HG03108 (cell line): ENCODE results near the gene RAB6B.
A peak's percentile ranks its signal among the peaks of the same experiment; 100 is the strongest.
"Not testable (repeated sequence)": the region's sequence is repeated elsewhere in the genome, so short reads cannot be mapped to it uniquely, and the experiment has no call there.

Experiments
- ATAC-seq: cut with Tn5 transposase; IDR thresholded peaks from one replicate; pipeline ENCODE4 v1.9.1; 2021; ENCODE audit warnings: moderate library complexity; ENCODE audit not compliant: unreplicated experiment

RAB6B gene

GRCh38 chr3:133820889-133821675 lies 74.6 kb downstream of the RAB6B start:
- no peak for ATAC-seq

- no peak for ATAC-seq
Measured at GRCh38 chr3:133820129-133820528, 75.6 kb downstream of the RAB6B start.

DNA sequence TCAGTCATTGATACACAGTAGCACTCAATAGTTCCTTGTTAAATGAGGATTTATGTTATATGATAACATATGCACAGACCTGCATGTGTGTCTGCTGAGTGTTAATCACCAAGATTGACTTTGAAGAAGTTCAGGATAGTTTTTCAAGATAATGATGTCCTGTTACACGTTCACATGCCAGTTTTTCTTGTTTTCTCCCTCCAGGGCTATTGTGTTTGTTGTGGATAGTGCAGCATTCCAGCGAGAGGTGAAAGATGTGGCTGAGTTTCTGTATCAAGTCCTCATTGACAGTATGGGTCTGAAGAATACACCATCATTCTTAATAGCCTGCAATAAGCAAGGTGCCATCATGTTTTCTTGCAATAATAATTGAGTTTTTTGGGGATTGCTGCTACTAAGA lies 80.3 kb downstream of the RAB6B start:
- ATAC-seq: no peak

DNA sequence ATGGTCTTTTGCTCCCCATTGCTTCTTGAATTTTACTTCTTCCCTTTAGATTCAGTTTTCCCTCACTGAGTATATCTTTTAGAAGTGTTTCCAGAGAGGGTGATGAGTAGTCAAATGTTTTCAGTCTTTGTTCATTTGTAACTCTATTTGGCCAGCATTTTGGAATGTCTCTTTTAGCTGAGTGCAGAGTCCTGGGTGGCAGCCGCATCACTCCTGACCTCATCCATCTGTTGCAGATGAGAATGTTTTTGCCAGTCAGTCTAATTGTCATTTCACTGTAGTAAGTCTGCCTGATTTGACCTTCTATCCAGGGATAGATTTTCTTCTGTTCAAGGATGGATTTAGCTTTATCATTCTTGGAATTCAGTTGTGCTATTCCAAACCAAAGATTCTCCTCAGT lies 82.8 kb downstream of the RAB6B start:
- ATAC-seq: no peak

- peak; percentile 99 for ATAC-seq
Measured at GRCh38 chr3:133805702-133806475, 89.8 kb downstream of the RAB6B start, which contains the start of gene SRPRB. SRPRB (plus strand) TSS chr3:133805815; CDS start chr3:133805849, 34 bp downstream.

GRCh38 chr3:133805384-133805701 lies 90.3 kb downstream of the RAB6B start:
- no peak for ATAC-seq

DNA sequence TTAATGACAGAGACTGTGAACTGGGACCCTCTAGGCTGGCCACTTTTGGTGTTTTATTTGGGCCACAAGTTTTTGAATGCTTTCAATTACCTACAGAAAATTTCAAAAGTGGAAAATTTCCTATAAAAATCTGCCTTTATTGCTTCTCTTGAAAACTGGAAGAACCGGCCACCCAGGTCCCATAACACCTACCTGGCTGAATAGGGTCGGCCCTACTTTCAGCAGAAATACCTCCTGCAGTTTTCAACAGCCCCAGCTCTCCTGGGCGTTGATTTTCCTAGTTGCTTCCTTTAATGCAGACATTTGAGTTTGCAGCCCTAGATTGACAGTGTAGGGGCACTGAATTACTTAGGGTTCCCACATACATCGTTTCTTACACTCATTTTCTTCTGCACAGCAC lies 90.8 kb downstream of the RAB6B start:
- ATAC-seq: no peak

GRCh38 chr3:133803469-133803868 lies 92.2 kb downstream of the RAB6B start:
- ATAC-seq: no peak

GRCh38 chr3:133799794-133800585 lies 95.7 kb downstream of the RAB6B start:
- ATAC-seq: no peak

DNA sequence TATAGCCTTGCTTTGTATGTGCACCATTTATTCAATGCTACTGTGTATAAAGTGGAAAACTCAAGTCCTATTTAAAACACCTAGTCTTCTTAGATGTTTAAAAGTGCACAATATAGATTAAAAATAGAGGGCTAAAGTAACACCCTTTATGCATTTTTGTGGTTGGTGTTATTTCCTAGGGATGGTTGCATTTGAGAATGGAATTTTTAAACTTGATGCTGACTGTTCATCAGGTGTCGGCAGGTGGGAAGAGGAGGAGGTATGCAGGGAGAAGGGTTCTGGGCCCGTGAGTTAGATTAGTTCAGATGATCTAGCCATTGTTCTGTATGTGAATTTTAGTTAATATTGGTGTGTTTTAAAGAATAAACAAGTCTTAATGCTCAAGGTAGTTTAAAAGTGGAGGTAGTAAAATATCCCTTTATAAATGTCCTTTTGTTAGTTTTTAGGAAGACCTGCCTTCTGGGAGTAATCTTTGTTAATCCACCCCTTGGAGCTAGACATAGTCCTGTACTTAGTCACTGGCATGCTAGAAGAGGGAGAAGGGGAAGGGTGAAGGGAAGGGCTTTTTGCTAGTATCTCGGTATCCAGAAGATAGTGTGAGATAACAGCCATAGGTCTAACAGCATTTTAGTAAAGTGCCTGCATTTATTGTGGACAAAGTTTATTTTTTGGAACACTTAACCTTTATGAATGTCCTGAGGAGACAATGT lies 98.1 kb downstream of the RAB6B start:
- no peak for ATAC-seq

GRCh38 chr3:133792171-133792763 lies 103.4 kb downstream of the RAB6B start:
- ATAC-seq: no peak

- ATAC-seq: no peak
Measured at GRCh38 chr3:133788024-133788423, 107.7 kb downstream of the RAB6B start.

DNA sequence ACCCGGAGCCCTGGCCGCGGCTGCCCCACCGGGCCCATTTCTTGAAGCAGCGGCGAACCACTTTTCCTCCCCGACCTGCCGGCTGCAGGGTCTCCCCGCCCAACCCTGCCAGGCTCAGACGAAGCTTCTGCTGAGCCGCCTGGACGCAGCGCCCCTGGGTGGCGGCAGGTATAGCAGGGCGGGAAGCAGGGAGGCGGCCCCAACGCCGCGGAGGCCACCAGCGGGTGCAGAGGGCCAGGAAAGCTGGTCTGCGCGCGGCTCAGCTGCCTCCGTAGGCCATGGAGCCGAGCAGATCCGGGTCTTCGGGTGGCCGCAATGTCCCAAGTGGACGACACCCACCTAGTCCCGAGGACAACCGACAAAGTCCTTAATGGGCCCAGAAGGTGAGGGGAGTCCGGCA lies 111.9 kb downstream of the RAB6B start:
- ATAC-seq: no peak

DNA sequence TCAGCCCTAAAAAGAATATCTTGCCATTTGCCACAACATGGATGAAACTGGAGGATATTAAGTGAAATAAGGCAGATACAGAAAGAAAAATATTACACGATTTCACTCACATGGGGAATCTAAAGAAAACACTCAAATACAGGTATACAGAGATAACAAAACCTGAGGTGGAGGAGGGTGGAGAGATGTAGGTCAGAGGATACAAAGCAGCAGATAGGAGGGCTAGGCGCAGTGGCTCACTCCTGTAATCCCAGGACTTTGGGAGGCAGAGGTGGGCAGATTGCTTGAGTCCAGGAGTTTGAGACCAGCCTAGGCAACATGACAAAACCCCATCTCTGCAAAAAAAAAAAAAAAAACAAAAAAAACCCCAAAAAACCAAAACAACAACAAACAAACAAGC lies 113.2 kb downstream of the RAB6B start:
- ATAC-seq: no peak

DNA sequence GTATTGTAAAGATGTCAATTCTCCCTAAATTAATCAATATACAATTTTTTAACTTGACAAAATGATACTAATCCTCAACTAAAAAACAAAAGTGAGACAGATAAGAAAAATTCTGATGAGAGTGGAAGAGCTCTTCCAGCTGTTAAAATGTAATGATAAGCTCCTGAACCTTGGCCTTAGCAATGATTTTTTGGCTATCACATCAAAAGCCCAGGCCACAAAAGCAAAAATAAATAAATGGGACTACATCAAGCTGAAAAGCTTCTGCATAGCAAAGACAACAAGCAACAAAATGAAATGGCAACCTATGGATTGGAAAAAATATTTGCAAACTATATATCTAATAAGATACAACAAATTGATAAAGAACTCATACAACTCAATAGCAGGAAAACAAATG lies 114.1 kb downstream of the RAB6B start:
- ATAC-seq: no peak

DNA sequence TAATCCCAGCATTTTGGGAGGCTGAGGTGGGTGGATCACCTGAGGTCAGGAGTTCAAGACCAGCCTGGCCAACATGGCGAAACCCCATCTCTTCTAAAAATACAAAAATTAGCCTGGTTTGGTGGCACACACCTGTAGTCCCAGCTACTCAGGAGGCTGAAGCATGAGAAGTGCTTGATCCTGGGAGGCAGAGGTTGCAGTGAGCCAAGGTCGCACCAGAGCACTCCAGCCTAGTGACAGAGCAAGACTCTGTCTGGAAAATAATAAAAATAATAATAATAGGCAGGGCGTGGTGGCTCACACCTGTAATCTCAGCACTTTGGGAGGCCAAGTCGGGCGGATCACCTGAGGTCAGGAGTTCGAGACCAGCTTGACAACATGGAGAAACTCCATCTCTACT lies 114.9 kb downstream of the RAB6B start:
- ATAC-seq: not testable (repeated sequence)

GRCh38 chr3:133779626-133780203 lies 116.0 kb downstream of the RAB6B start:
- ATAC-seq: no peak

GRCh38 chr3:133777807-133778568 lies 117.7 kb downstream of the RAB6B start:
- ATAC-seq: no peak

GRCh38 chr3:133776794-133777438 lies 118.8 kb downstream of the RAB6B start:
- ATAC-seq: no peak
